BLaER1 (cell line): Measurements from ENCODE around the gene ZNFX1.

Source experiments
- H3K27ac ChIP-seq: shearing (Covaris generic); formaldehyde crosslinking; 2 replicates; pipeline ENCODE4 v1.8.1; 2022
- H3K27me3 ChIP-seq: shearing (Covaris generic); formaldehyde crosslinking; 2 replicates; pipeline ENCODE4 v1.8.1; 2022
- H3K36me3 ChIP-seq: shearing (Covaris generic); formaldehyde crosslinking; 2 replicates; pipeline ENCODE4 v1.8.1; 2022
- H3K4me1 ChIP-seq: shearing (Covaris generic); formaldehyde crosslinking; 2 replicates; pipeline ENCODE4 v1.8.1; 2022
- H3K4me2 ChIP-seq: shearing (Covaris generic); formaldehyde crosslinking; 2 replicates; pipeline ENCODE4 v1.8.1; 2022
- H3K4me3 ChIP-seq: shearing (Covaris generic); formaldehyde crosslinking; 2 replicates; pipeline ENCODE4 v1.8.1; 2022
- H3K9ac ChIP-seq: shearing (Covaris generic); formaldehyde crosslinking; 2 replicates; pipeline ENCODE4 v1.8.1; 2022
- H3K9me3 ChIP-seq: shearing (Covaris generic); formaldehyde crosslinking; 2 replicates; pipeline ENCODE4 v1.8.1; 2022
- H4K20me1 ChIP-seq: shearing (Covaris generic); formaldehyde crosslinking; 2 replicates; pipeline ENCODE4 v1.8.1; 2022
- Cebpa-rat ChIP-seq: shearing (Covaris generic); IDR thresholded peaks from 2 replicates; pipeline ENCODE4 v1.8.1; 2022

Gene ZNFX1

DNA sequence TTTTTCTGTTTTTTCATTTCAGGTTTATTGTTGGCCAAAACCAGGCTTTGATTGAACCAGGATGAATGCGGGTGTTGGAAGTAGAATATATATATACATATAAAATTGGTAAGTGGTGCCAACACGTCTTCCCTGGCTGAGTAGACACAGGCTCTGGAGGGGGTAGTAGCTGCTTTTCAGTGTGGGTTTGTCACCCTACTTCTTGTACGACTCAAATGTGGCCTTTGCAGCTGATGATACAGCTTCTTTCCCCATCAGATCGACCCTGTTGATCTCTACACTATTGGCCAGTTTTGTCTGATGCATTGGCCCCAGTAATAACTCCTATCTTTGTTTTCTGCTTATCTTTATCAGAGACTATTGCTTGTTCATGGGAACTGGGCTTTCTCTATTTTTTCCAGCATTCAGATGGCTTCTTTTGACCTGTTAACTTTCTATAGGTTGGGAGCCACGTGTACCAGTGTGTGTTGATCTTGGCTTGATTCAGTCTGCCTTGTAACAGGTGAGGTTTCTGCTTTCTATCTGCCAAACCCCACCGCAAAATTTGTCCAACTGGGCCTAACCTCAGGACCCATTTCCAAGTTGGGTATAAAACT is 2.7 kb upstream of the ZNFX1 start:
- H3K27me3 ChIP-seq = no peaks in the 10 kb centered on the region
- H4K20me1 ChIP-seq = peaks cover 80% of the 10 kb centered on the region
- H3K4me1 ChIP-seq = peaks cover 61% of the 10 kb centered on the region
- peaks cover 69% of the 10 kb centered on the region for H3K36me3 ChIP-seq
- peak overlapping the region; percentile 82 for H3K4me3 ChIP-seq
- no peak for TF ChIP-seq Cebpa-rat
- H3K9ac ChIP-seq = peak overlapping the region; percentile 99; the same call in 1 of the 2 replicates
- H3K4me2 ChIP-seq = peak overlapping the region; percentile 89
- peaks cover 63% of the 10 kb centered on the region for H3K9me3 ChIP-seq
- H3K27ac ChIP-seq = peak overlapping the region; percentile 97

DNA sequence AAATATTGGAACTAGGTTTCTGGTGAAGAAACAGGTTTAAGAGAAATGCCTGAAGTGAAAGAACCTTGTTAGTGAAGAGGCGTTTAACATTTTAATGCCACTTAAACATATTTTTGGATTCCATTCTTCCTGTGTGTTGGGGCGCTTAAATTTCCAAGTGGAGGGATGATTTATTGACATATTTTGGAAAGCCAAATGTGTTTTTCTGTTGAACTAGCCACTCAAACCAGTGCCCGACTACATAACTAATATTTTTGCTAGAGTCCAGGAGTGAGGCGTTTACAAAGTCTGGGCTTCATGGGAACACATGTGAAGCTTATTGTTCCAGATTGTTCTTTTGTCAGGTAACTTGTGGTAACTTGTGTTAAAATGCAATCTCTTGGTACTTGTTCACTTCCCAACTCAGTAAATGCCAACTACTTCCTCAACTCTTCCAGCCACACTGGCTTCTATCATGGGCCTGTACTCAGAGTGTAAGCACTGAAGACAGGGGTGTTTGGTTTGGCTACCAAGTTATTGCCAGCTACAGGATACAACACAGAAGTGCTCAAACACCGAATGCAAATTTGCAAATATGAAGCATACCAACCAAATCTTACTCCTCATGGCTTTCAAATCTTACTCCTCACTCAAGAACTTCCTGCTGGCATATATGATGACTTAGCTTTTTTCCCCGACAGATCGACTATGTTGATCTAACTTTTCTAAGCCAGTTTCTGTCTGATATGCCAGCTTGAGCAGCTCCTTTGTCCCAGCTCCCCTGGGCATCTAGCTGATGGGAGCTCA is 2.0 kb upstream of the ZNFX1 start:
- Histone ChIP-seq H3K4me3 (peak overlapping the region; percentile 82), H3K9me3 (peaks cover 56% of the 10 kb centered on the region), H3K4me2 (peak overlapping the region; percentile 89), H3K4me1 (peaks cover 66% of the 10 kb centered on the region), H4K20me1 (peaks cover 79% of the 10 kb centered on the region), H3K36me3 (peaks cover 69% of the 10 kb centered on the region), H3K9ac (peak overlapping the region; percentile 99), H3K27me3 (no peaks in the 10 kb centered on the region), H3K27ac (peak overlapping the region; percentile 97)
- no peak for TF ChIP-seq Cebpa-rat

DNA sequence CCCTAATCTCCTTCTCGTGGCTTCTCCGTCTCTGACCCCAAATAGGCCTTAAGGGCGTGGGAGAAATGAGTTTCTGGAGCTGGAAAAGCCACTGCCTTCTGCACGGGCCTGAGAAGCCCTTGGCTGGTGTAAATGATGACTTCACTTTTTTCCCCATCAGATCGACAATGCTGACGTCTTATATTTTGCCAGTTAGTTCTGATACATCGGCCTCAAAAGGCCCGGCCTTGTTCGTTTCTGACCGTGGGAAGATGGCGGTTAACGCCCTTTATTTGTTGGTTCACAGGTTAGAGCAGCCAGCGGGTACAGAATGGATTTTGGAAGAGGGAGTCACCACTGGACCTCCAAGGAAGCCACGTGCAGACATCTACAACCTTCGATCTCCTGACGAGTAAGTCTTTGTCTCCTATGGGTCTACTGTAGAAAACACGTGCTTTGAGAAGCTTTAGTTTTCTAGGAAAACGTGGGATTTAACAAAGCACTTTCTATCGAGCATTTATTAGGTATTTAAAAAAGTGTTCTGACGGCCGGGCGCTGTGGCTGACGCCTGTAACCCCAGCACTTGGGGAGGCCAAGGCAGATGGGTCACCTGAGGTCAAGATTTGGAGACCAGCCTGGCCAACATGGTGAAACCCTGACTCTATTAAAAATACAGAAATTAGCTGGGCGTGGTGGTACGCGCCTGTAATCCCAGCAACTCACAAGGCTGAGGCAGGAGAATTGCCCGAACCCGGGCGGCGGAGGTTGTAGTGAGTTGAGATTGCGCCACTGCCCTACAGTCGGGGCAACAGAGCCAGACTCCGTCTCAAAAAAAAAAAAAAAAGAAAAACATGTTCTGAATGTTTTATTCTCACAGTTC is 1.2 kb upstream of the ZNFX1 start:
- Histone ChIP-seq H3K4me1 (peaks cover 60% of the 10 kb centered on the region), H3K4me2 (peak overlapping the region; percentile 89), H3K9me3 (peaks cover 47% of the 10 kb centered on the region), H3K9ac (peak overlapping the region; percentile 99), H4K20me1 (peaks cover 71% of the 10 kb centered on the region), H3K36me3 (peaks cover 66% of the 10 kb centered on the region), H3K27ac (peak overlapping the region; percentile 97), H3K27me3 (no peaks in the 10 kb centered on the region), H3K4me3 (peak overlapping the region; percentile 82)
- TF ChIP-seq Cebpa-rat = no peak

DNA sequence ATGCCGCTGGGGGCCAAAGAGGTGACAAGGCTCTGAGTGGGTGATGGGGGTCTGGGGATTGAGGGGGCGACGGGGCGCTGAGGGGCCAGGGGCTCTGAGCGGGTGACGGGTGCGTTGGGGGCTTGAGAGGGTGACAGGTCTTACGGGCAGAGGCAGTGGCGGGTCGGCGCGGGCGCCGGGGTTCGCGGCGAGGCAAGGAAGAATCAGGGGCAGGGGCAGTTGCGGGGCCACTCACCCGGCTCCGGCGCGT is 146 bp downstream of the ZNFX1 start:
- Histone ChIP-seq H4K20me1 (peaks cover 70% of the 10 kb centered on the region), H3K9me3 (peaks cover 34% of the 10 kb centered on the region)
- no peak for TF ChIP-seq Cebpa-rat

DNA sequence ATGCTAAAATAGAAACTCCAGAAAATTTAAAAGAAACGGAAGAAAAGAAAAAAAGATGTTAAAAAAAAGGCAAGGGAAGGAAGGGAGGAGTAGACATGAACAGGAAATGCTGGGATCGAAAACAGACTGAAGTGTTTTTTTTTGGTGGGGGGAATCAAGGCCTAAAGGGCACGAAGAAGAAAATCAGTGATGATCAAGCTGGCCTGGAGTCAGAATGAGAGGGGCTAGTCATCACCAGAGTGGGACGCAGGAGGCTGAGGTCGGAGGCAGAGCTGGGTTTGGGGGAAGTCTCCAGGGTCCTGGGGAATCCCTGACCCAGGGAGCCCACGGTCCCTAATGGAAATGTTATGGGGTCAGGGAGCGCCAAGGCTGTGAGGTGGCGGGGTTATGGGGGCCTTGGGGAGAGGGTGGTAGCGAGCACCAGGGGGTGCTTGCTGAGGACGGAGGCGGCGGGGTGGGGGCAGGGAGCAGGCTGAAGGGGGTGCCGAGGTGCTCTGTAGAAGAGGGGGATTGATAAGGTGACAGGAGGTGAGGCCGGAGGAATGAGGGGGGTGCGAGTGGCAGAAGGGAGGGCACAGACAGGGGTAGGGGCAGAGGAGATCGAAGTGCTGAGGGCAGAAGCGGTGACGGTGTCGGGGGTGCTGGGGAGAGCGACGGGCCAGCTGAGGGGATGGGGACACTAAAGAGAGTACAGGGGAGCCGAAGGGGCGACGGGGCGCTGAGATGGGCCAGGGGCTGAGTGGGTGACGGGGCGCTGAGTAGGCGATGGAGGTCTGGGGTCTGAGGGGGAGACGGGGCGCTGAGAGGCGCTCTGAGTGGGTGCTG is 684 bp downstream of the ZNFX1 start:
- peak overlapping the region; percentile 97 for H3K27ac ChIP-seq
- H4K20me1 ChIP-seq = peaks cover 70% of the 10 kb centered on the region
- H3K36me3 ChIP-seq = peaks cover 66% of the 10 kb centered on the region
- H3K9ac ChIP-seq = peak overlapping the region; percentile 99
- H3K4me1 ChIP-seq = peaks cover 46% of the 10 kb centered on the region
- peak overlapping the region; percentile 82 for H3K4me3 ChIP-seq
- TF ChIP-seq Cebpa-rat = no peak
- peaks cover 29% of the 10 kb centered on the region for H3K9me3 ChIP-seq
- H3K27me3 ChIP-seq = no peaks in the 10 kb centered on the region
- H3K4me2 ChIP-seq = peak overlapping the region; percentile 98

More for the DNA sequence above, 146 bp downstream of the ZNFX1 start:
- Histone ChIP-seq H3K9ac (peak overlapping the region; percentile 99), H3K4me3 (peak overlapping the region; percentile 82), H3K27ac (peak overlapping the region; percentile 97), H3K4me1 (peaks cover 52% of the 10 kb centered on the region), H3K4me2 (peak overlapping the region; percentile 98), H3K36me3 (peaks cover 66% of the 10 kb centered on the region), H3K27me3 (no peaks in the 10 kb centered on the region)

DNA sequence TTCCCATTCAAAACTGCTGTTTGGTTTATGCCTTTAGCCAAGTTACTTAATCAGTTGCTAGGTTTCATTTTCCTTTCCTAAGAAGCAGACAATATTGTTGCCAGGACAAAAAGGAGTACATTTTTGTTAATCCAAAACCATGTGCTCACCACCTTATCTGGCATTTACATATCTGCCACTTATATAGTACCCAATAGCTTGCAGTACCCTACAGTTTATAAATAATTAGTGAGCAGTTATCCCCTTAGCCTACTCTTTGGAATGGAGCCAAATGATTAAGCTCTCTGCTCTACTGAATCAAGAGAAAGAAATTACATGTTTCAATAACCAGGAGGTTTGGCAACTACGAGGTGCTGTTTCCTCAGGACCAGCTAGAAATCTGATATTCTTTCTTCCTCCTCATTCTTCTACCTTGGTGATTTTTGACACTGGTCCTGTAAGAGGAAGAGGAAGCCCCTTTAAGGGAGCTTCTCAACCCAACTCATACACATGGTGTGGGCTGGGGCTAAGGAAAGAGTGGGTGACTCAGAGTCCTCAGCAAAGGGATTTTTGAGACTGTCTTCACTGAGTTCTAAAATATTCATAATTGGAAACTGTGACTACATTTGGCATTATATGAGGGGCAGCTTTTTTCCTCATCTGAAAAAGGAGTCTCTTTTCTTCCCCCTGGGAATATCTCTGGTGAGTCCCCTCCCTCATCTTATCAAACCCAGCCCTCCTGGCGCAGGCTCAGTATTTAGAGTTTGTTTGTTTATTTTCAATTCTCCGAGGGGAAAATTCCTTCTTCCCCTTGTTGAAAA is 1.5 kb downstream of the ZNFX1 start:
- Histone ChIP-seq H3K27me3 (no peaks in the 10 kb centered on the region), H3K9ac (peak overlapping the region; percentile 99), H4K20me1 (peaks cover 68% of the 10 kb centered on the region), H3K9me3 (peaks cover 23% of the 10 kb centered on the region), H3K27ac (peak overlapping the region; percentile 97), H3K4me1 (peaks cover 38% of the 10 kb centered on the region), H3K4me2 (peak overlapping the region; percentile 98), H3K4me3 (peak overlapping the region; percentile 82), H3K36me3 (peaks cover 66% of the 10 kb centered on the region)
- TF ChIP-seq Cebpa-rat = no peak

DNA sequence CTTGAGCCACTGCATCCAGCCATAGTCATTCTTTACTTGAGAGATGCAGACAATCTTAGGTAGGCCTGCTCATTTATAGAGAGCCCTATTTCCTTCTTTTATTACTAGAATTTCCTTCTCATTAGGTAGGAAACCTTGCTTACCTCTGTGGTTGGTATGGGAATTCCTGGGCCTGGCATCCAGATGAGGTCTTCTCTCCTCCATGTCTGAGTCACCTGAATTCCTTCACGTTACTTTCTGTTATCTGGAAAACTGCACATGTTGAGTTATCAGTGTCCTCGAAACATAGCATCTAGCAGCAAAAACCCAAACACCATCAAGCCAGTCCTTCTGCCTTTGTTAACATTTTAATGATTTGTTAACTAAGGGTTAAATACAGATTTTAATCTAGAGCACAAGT is 2.2 kb downstream of the ZNFX1 start:
- H3K4me3 ChIP-seq = peak overlapping the region; percentile 82
- TF ChIP-seq Cebpa-rat = no peak
- H3K27ac ChIP-seq = peak overlapping the region; percentile 97; the same call in 1 of the 2 replicates
- H3K27me3 ChIP-seq = no peaks in the 10 kb centered on the region
- peak overlapping the region; percentile 98 for H3K4me2 ChIP-seq
- no peak overlapping the region for H3K9ac ChIP-seq
- H3K9me3 ChIP-seq = peaks cover 23% of the 10 kb centered on the region
- peaks cover 66% of the 10 kb centered on the region for H3K36me3 ChIP-seq
- peaks cover 68% of the 10 kb centered on the region for H4K20me1 ChIP-seq
- peaks cover 31% of the 10 kb centered on the region for H3K4me1 ChIP-seq

DNA sequence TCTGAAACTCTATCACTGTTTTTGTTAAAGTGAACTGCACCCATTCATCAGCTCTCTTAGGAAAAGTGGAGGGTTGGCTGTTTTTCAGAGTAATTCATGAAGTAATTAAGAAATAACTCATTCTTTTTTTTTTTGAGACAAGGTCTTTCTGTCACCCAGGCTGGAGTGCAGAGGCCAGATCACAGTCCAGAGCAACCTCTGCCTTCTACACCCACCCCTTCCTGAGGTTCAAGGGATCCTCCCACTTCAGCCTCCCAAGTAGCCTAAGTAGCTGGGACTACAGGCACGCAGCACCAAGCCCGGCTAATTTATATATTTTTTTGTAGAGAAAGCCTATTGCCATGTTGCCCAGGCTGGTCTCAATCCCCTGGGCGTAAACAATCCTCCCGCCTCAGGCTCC is 2.6 kb downstream of the ZNFX1 start:
- Histone ChIP-seq H3K27ac (no peak overlapping the region), H3K36me3 (peaks cover 66% of the 10 kb centered on the region), H3K4me3 (no peak overlapping the region), H3K4me2 (peak overlapping the region; percentile 98), H3K4me1 (peaks cover 30% of the 10 kb centered on the region), H4K20me1 (peaks cover 68% of the 10 kb centered on the region), H3K9ac (no peak overlapping the region), H3K27me3 (no peaks in the 10 kb centered on the region), H3K9me3 (peaks cover 23% of the 10 kb centered on the region)
- TF ChIP-seq Cebpa-rat = no peak
